HG02852 (cell line): ENCODE measurements around the gene SLC35F5.
A peak's percentile ranks its signal among the peaks of the same experiment; 100 is the strongest.
"Not testable (repeated sequence)": the region's sequence is repeated elsewhere in the genome, so short reads cannot be mapped to it uniquely, and the experiment has no call there.

Experiments
- ATAC-seq: cut with Tn5 transposase; IDR thresholded peaks from one replicate; pipeline ENCODE4 v1.9.1; 2021; ENCODE audit warnings: mild to moderate bottlenecking, moderate library complexity; ENCODE audit not compliant: unreplicated experiment

Gene SLC35F5

DNA sequence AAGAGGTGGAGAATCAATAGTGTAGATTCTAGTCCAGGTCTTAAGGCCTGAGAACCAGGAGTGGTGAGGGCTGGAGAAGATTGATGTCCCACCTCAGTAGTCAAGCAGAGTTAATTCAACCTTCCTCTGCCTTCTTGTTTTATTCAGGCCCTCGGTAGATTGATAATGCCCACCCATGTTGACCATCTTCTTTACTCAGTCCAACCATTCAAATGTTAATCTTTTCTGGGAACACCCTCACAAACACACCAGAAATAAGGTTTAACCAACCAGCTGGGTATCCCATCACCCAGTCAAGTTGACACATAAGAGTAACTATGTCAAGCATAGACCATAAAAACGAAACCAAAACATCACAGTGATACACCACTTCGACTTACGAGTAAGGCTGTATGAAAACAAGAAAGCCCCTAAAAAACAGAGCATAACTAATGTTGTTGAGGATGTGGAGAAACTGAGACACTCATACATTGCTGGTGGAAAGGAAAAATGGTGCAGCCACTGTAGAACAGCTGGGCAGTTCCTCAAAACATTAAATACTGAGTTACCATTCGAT, 57.5 kb downstream of the SLC35F5 start:
- peak; percentile 73 for ATAC-seq

DNA sequence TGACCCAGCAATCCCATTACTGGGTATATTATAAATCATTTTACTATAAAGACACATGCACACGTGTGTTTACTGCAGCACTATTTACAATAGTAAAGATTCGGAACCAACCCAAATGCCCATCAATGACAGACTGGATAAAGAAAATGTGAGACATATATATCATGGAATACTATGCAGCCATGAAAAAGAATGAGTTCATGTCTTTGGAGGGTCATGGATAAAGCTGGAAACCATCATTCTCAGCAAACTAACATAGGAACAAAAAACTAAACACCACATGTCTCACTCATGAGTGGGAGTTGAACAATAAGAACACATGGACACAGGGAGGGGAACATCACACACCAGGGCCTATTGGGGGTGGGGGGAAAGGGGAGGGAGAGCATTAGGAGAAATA, 58.2 kb downstream of the SLC35F5 start:
- not testable (repeated sequence) for ATAC-seq

DNA sequence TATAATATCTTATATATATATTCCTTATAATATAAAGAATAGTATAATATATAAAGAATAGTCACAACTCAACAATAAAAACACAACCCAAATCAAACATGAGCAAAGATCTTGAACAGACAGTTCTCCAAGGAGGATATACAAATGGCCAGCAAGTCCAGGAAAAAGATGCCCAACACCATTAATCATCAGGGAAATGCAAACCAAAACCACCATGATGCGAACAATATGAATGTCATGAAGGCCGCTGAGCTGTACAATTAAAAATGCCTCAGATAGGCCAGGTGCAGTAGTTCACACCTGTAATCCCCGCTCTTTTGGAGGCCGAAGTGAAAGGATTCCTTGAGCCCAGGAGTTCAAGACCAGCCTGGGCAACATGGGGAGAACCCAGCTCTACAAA, 58.9 kb downstream of the SLC35F5 start:
- no peak for ATAC-seq

DNA sequence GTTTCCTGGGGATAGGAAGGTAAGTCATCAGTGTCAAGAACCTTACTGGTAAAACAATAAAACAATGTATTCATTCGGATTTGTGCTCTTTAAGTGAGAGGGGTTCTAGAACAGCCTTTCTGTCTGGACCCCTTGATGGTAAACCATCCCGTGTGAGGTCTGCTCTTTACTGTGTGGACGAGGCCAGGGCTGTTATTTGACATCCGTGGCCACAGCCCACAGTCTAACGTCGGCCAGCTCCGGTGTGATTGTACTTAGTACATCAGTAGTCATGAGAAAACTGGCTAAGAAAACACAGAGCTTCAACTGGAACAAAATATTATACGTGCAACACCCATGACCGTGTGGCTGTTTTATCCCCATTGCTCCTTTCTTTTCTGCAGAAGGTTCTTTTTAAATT, 62.0 kb downstream of the SLC35F5 start:
- no peak for ATAC-seq

DNA sequence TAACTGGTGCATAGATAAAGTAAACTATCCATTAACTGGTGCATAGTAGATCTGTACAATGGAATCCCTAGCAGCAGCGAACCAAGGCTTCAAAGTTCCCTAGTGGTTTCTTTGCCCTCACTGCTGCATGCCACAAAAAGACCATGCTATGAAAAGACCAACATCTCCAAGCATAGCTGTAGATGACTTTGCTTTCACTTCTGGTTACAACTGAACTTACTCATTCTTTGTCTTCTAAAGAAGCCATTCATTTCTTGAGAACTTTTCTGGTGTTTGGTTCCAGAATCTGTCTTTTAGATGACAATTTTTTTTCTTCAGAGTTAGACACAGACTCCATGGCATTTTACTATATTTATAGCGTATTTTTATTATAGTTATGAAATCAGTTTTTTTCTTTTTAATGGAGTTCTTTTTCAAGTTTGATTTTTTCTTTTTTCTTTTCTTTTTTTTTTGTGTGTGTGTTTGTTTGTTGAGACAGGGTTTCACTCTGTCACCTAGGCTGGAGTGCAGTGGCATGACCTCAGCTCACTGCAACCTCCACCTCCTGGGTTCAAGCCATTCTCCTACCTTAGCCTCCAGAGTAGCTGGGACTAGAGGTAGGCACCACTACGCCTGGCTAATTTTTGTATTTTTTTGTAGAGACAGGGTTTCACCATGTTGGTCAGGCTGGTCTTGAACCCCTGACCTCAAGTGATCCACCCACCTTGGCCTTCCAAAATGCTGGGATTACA, 63.6 kb downstream of the SLC35F5 start:
- peak; percentile 74 for ATAC-seq

DNA sequence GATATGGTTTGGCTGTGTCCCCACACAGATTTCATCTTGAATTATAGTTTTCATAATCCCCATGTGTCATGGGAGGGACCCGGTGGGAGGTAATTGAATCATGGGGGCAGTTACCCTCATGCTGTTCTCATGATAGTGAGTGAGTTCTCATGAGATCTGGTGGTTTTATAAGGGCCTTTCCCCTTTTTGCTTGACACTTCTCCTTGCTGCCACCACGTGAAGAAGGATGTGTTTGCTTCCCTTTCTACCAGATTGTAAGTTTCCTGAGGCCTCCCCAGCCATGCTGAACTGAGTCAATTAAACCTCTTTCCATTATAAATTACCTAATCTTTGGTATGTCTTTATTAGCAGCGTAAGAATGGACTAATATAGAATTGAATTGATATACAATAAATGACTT, 65.6 kb downstream of the SLC35F5 start:
- ATAC-seq, result not testable (repeated sequence)

DNA sequence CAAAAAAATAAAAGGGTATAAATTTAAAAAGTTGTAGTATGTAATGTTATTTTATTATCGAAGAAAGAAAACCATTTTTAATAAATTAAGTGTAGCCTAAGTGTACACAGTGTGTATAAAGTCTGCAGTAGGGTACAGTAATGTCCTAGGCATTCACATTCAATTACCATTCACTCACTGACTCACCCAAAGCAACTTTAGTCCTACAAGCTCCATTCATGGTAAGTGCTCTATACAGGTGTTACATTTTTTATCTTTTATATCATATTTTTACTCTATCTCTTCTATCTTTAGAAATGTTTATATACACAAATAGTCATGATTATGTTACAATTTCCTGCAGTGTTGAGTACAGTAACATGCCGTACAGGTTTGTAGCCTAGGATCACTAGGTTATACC, 69.9 kb downstream of the SLC35F5 start:
- ATAC-seq, result no peak

DNA sequence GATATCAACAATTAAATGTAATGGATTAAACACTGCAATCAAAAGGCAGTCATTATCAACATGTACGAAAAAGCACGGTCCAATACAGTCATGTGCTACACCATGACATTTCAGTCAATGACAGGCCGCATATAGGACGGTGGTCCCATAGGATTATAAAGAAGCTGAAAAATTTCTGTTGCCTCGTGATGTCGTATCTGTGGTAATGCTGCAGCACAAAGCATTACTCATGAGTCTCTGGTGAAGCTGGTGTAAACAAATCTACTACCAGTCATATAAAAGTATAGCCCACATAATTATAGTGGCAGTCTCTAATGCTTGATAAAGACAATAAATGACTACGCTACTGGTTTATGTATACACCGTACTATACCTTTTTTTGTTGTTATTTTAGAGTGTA, 71.0 kb downstream of the SLC35F5 start:
- ATAC-seq, result no peak

DNA sequence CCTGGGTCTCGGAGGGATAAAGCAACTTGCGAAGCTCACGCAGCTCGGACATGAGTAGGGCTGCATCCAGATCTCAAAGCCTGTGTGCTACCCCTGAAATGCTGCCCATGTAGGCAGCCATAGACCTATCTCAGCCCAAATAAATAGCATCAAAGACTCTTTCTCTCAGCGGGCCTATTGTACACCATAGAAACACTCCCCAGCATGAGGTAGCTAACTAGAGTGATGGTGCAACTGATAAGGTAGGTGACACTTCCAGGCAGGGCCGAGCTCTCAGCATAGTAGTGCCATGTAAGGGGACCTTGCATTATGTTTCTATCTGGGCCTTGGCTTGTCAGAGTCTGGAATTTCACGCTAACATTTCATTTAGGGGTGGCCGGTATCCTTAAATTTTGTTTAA, 77.0 kb downstream of the SLC35F5 start:
- no peak for ATAC-seq

DNA sequence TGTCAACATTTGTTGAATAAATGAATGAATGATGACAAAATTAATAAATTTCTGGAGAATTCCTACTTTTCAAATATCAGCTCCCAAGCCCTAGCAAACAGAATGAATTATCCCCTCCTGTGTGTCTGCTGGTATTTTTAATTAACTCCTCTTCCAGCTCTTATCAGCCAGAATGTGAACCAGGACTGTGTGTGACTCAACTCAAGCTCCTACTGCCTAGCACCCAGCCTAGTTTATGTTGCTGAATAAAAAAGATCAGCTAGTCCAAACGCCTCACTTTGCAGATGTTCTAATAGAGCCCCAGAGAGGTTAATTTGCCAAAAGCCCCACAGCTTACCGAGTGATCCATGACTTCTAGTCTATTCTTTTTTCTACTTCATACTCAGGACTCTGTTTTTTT, 79.1 kb downstream of the SLC35F5 start:
- no peak for ATAC-seq

DNA sequence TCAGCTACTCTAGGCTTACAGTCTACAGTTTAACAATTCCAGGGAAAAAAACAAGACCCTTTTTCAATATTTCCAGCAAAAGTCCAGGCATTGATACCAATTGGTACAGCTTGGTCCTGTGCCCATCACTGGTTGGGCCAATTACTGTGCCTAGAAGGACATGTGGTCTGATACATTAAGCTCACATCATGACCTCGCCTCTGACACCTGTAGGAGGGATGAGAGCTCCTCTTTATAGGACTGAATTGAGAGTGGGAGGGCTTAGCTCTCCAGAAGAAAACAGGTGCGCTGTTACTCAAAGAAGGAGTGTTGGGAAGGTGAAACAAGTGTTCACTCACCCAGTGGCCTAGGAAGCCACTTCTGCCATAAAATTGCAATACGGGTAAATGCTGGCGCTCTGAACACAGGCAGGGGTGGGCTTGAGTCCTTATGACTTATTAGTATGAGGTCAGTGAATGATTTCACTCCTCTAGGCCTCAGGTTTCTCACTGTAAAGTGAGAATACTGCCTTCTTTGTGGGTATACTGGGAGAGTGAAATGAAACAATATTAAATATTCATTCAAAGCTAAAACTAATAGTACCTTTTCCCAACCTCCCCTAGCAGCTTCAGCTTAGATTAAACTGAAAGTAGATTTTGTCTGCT, 79.7 kb downstream of the SLC35F5 start:
- ATAC-seq, result no peak

DNA sequence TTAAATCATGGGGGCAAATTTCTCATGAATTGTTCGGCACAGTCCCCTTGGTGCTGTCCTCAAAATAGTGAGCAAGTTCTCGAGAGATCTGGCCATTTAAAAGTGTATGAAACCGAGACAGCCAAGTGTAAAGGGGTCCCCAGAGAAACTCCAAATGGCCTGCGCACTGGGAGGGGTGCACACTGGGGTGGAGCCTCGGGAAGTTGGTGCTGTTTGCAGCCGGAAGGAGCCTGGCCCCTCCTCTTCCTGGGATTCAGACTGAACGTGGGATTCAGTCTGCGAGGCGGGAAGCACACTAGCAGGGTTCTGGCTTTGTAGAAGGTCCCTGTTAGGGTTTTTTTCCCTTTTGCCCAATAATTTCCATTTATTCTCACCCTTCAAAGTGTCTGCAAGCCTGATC, 80.6 kb downstream of the SLC35F5 start:
- no peak for ATAC-seq

DNA sequence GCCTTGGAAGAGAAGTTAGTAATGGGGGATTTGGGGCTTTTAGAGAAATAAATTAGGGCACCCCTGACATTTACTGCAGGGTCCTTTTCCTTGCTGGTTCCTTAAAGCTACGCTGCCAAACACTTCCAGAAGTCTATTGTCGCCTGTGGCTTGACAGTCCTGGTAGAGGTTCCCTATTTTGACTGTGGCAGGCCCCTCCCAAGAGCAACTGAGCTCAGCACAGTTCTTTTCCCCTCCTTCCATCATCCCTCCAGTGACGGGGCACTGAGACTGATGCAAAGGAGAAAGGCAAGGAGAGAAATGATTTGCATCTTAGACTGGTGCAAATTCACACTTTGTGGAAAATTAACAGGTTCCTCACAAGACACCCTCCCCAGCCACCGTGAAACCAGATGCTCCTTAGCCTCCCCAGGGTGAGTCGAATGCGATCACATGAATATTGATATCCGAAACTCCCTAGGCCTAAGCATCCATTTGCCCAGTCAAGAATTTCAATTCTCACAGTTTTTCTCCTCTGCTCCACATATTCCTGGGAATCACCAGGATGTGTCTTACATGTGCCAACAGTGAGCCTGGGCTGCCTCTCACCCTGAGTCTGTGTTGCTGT, 84.0 kb downstream of the SLC35F5 start:
- no peak for ATAC-seq

DNA sequence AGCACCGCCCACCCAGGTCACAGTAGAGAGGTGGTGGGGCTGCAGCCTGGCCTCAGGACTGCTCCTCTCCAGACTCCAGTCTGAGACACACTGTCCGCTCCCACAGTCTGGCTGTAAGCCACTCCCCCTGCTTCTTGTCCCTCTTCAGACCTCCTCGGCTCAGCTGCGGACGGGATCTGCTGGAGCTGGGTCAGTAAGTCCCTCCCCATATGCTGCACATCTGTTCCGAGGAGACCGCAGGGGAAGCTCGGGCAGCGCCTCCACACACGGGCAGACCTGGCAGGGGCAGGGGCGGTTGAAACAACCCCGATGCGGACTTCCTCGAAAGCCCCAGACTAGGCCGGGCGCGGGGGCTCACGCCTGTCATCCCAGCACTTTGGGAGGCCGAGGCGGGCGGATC, 87.4 kb downstream of the SLC35F5 start:
- not testable (repeated sequence) for ATAC-seq

DNA sequence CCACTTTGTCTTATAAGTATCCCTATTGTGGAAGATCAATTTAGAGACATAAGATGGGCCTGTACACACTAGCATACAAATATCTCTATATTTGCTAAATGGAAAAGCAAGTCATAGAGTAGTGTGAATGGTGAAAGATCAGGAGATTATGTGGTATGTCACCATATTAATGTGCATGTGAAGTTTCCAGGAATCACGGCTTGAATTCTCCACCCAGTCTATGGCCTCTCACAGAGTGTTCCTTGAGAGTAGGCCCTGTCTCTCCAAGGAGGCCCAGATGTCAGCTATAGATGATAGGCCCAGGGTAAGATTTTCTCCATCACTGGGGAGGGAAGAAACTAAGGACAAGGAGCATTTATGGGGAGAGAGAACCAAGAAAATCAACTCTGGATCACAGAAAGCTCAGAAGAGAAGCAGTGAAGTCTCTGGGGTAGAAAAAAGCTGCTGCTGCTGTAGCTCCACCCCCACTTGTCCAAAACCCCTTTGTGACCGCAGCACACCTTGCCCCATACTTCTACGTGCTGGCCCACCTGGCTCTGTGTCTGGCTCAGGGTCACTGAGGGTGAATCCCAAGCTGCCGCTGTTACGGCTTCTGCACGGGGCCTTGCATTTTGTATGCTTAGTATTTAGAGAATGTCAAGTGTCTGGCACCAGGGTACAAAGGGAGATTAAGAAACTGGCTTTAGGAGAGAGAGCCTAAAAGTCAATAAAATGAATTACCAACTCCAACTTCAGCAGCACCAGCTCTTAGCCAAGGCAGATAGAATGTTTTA, 91.5 kb downstream of the SLC35F5 start:
- not testable (repeated sequence) for ATAC-seq

DNA sequence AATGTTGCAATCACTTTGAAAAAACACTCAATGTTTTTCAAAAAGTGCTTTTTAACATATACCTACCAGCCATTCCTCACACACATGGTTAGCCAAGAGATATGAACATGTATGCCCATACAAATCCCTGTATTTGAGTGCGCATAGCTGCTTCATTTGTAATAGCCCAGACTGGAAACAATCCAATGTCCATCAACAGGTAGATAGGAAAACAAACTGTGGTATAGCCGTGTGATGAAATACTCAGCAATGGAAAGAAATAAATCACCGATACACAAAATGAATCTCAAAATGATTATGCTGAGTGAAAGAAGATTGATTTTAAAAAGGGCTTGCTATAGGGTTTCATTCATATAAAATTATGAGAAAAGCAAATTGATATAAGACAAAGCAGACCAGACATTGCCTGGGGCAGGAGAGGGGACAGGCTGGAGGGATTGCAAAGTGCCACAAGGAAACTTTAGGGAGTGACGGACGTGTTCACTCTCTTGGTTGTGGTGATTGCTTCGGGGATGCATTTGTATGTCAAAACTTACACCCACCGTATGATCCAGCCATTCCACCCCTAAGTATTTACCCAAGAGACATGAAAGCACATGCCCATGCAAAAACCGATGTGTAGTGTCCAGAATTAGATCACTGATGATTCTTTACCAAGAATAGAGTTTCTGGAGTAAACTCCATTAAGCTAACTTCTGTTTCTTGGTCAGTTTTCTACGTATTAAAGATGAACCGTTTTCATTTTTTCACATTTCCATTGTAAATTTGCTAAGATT, 93.0 kb downstream of the SLC35F5 start:
- not testable (repeated sequence) for ATAC-seq
